ENCODE results near the gene LIFR.

GRCh38 chr5:38472541-38472940 is 83.9 kb downstream of the LIFR start:
- no peak for TF ChIP-seq USF1 (IDR thresholded peaks at IDR 0.05)
- TF ChIP-seq EGR1 (IDR thresholded peaks at IDR 0.05) = no peak
- TF ChIP-seq CREB1 (IDR thresholded peaks at IDR 0.05; ENCODE audit: low read depth) = no peak
- no peak for TF ChIP-seq TAF1 (IDR thresholded peaks at IDR 0.05; ENCODE audit: low read depth)
- TF ChIP-seq CEBPB (IDR thresholded peaks at IDR 0.05) = no peak
- TF ChIP-seq FOXM1 (IDR thresholded peaks at IDR 0.05; ENCODE audit: borderline replicate concordance, low read depth) = no peak
- TF ChIP-seq EP300 (IDR thresholded peaks at IDR 0.05; ENCODE audit: borderline replicate concordance) = no peak
- no peak for TF ChIP-seq RAD21 (IDR thresholded peaks at IDR 0.05; ENCODE audit: low read depth)
- TF ChIP-seq ZBTB7A (IDR thresholded peaks at IDR 0.05; ENCODE audit: low read depth) = no peak
- TF ChIP-seq NFIC (IDR thresholded peaks at IDR 0.05) = no peak
- no peak for TF ChIP-seq YY1 (IDR thresholded peaks at IDR 0.05; ENCODE audit: low read depth)
- TF ChIP-seq REST (IDR thresholded peaks at IDR 0.05; ENCODE audit: low read depth) = no peak
